ENCODE measurements around the gene DYNC1I1.

The DYNC1I1 gene

DNA sequence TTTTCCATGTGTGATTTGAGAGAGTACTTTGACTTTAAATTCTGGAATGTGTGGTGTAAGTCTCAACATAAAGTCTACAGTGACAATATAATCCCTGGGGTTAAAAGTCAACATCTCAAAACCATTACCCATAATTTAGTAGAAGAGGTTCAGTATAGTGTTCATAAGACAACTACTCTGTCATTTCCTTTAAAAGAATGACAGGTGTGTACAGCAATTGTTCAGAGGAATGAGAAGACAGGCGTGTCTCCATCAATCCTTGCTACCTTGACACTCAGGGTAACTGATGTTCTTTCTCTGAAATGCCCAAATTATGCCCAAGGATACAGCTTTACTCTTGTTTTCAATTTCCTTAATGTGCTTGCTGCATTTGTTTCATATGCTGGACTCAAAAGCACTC, 256.4 kb downstream of the DYNC1I1 start:
- TF ChIP-seq, protein P1, sequence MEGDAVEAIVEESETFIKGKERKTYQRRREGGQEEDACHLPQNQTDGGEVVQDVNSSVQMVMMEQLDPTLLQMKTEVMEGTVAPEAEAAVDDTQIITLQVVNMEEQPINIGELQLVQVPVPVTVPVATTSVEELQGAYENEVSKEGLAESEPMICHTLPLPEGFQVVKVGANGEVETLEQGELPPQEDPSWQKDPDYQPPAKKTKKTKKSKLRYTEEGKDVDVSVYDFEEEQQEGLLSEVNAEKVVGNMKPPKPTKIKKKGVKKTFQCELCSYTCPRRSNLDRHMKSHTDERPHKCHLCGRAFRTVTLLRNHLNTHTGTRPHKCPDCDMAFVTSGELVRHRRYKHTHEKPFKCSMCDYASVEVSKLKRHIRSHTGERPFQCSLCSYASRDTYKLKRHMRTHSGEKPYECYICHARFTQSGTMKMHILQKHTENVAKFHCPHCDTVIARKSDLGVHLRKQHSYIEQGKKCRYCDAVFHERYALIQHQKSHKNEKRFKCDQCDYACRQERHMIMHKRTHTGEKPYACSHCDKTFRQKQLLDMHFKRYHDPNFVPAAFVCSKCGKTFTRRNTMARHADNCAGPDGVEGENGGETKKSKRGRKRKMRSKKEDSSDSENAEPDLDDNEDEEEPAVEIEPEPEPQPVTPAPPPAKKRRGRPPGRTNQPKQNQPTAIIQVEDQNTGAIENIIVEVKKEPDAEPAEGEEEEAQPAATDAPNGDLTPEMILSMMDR (IDR thresholded peaks at IDR 0.05; ENCODE audit: low read depth, low read length): no peak
- DNase-seq (ENCODE audit: extremely low read depth, low read depth): no peak

DNA sequence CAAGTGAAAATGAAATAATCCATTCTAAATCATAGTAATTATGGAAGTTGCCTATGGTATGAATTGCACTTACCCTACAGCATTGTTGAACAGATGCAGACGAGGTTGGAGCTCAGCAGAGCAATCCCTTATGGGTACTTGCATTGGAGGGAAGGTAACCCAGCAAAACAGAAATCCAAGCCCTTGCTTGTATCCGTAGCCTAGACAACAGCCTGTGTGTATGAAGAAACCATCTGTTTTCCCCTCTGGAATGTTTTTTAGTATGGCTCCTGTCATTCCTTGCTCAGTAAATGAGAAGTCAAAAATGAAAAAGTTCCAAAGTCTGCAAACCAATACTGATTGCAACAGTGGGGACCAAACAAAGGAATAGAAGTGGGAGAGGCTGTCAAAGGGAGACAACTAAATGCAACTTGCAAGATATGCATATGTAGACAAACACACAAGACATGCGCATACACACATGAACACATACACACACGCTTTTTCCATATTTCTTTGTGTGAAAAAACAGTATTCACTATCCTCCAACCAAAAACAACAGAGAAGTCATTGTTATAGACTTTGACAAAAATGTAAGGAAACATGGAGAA, 260.8 kb downstream of the DYNC1I1 start:
- TF ChIP-seq, protein P1 (IDR thresholded peaks at IDR 0.05; ENCODE audit: low read depth, low read length): no peak
- DNase-seq (ENCODE audit: extremely low read depth, low read depth): no peak

DNA sequence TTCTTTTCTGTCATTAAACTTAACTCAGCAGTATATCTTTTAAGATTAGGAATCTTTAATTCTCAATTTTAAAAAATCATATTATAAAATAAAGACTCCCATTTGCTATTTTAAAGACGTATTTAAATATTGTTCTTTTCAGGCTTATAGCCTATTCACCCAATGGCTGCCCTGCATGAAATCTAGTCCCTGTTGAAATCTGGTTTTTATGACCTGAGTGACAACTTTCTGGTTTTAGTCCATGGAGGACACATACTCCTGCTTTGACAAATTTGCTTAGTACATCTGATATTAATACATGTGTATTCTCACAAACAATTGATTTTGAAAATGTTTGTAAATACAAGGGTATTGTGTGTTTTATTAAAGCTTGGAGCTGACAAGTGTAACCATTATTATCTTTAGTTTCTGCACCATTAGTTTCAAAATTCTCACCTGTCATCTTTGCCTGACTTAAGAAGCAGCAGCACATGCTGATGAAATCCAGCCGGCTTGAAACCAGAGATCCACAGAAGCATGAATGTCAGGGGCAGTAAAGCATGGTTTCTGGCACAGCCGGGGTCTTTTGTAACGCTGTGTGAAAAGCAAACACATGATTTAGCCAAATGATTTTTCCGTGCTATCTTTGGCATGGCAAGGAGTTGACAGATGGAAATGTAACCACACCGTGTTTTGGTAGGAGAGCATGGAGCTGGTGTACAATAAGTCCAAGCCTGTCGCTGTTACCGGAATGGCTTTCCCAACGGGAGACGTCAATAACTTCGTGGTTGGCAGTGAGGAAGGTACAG, 262.8 kb downstream of the DYNC1I1 start:
- DNase-seq (ENCODE audit: extremely low read depth, low read depth): no peak
- TF ChIP-seq, protein P1 (IDR thresholded peaks at IDR 0.05; ENCODE audit: low read depth, low read length): no peak

DNA sequence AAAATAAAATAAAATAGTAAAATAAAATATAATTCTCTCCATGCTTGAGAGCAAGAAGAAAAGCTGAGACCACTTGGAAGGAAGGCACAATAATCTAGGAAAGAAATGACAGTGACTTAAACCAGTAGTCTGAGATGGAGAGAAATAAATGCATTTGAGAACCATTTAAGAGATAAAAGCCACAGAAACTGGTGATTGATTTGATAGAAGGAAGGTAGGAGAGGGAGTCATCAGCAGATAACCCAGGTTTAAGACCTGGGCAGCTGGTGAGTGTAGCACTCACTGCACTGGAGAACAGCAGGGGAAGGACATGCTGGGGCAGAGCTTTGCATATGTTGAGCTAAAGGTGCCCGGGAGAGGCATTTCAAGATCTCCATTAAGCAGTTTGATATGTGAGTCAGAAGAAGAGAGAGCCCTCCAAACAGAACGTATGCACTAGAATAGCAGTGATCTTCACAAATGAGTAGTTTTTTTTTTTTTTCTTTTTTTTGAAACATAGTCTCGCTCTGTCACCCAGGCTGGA, 268.0 kb downstream of the DYNC1I1 start:
- TF ChIP-seq, protein P1 (IDR thresholded peaks at IDR 0.05; ENCODE audit: low read depth, low read length): no peak
- no peak for DNase-seq (ENCODE audit: extremely low read depth, low read depth)

DNA sequence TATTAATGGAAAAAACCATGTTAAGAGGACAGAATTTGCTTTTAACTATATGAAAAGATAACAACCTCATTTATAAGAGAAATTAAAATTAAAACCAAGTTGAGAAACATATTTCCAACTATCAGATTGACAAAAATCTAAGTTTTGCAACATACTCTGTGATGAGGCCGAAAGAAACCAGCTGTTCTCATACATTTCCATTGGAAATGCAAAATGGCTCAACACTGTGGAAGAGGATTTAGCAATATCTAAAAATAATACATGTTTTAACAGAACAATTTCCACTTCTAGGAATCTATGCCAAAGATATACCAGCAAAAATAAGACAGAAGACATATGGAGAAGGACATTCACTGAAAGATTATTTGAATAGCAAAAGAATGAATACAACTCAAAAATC, 268.8 kb downstream of the DYNC1I1 start:
- DNase-seq (ENCODE audit: extremely low read depth, low read depth): no peak
- TF ChIP-seq, protein P1 (IDR thresholded peaks at IDR 0.05; ENCODE audit: low read depth, low read length): no peak

DNA sequence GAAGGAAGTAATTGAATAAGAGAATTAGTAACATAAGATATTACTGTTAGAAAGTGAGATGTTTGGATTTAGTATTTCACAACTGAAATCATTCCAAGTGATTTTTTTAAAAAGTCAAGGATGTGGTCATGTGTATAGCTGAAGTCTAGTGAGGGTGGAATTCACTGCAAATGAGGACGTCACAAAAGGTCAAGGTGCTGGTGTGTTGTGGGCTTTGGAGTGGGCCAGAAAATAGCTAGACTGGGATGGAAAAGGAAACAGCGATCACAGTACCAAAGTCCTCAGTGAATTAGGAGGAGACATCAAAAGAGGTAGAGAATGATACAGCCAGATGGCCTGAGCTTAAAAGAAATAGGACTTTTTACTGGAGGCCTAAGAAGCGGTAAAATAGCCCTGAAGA, 272.8 kb downstream of the DYNC1I1 start:
- TF ChIP-seq, protein P1 (IDR thresholded peaks at IDR 0.05; ENCODE audit: low read depth, low read length): no peak
- DNase-seq (ENCODE audit: extremely low read depth, low read depth): no peak

DNA sequence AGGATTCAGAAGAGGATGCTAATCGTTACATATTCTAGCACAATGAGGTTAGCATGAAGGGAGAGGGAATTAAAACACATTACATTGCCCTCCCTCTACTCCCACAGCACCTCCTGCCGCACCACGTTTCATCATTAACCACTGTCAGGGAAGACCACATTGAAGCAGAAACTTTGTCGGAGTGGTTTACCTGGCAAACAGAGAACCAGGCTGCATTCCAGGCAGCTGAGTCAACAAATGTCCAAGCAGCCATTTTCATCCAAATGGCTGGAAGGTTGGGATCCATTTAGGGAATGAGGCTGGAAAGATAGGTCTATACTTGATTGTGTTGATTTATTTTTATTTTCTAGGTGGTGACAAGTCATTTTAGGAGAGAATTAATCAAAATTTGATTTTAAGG, 273.6 kb downstream of the DYNC1I1 start:
- DNase-seq (ENCODE audit: extremely low read depth, low read depth): no peak
- TF ChIP-seq, protein P1 (IDR thresholded peaks at IDR 0.05; ENCODE audit: low read depth, low read length): no peak

Measured in AG09319 (cell line).